A673 (cell line): ENCODE data around the gene CLEC3B.

Source experiments
- CTCF ChIP-seq: fragments of 300-800, 200-600 bp; sonication (generic); conservative IDR thresholded peaks from 2 replicates; pipeline ENCODE4 v1.5.1; 2017; ENCODE audit warnings: low read depth, mild to moderate bottlenecking, antibody characterized with exemption, low read length, moderate library complexity, mixed read lengths
- EZH2 ChIP-seq: fragments of 200-600 bp; sonication (generic); IDR thresholded peaks from 2 replicates; pipeline ENCODE4 v1.6.1; 2017; ENCODE audit warnings: borderline replicate concordance, low read depth, mild to moderate bottlenecking, mixed read lengths, antibody characterized with exemption, low read length; ENCODE audit not compliant: poor library complexity, severe bottlenecking

GRCh38 chr3:45065373-45065720 lies 39.2 kb downstream of the CLEC3B start:
- TF ChIP-seq EZH2 = no peak
- TF ChIP-seq CTCF = no peak
